Heart right ventricle (tissue), 16 donors: ENCODE results near the gene ANXA2. TPM values are rescaled to one million over a fixed set of nuclear protein-coding genes. Genes with fewer than 3 reads are reported as not detected.

Experiments
- ATAC-seq, 8 donors: fragments of 200-7000 bp; cut with Tn5 transposase; one replicate each; pipeline ENCODE4 v1.9.1; 2020; ENCODE audit warnings: mild to moderate bottlenecking in 8 of 8, moderate library complexity in 8 of 8, moderate number of reproducible peaks in 1 of 8
- DNase-seq, 2 donors: peaks; one replicate each; pipeline ENCODE4 v3.0.0-alpha.2; 2020
- H3K27ac ChIP-seq, 10 donors: fragments of 200-600 bp; sonication (generic) in 2 of 10; one replicate each; pipeline versions ENCODE4 v1.5.0 to v1.8.0; 2020 to 2022; ENCODE audit warnings: mild to moderate bottlenecking in 3 of 10
- H3K27me3 ChIP-seq, 7 donors: fragments of 200-600 bp; one replicate each; pipeline ENCODE4 v1.8.0; 2021 to 2022; ENCODE audit warnings: mild to moderate bottlenecking in 2 of 7
- H3K36me3 ChIP-seq, 9 donors: fragments of 200-600 bp; sonication (generic) in 1 of 9; one replicate each; pipeline versions ENCODE4 v1.5.0 to v1.8.0; 2020 to 2022; ENCODE audit warnings: mild to moderate bottlenecking in 2 of 9
- H3K4me1 ChIP-seq, 9 donors: fragments of 200-600 bp; sonication (generic) in 1 of 9; one replicate each; pipeline versions ENCODE4 v1.5.0 to v1.8.0; 2020 to 2022; ENCODE audit warnings: mild to moderate bottlenecking in 4 of 9
- H3K4me3 ChIP-seq, 10 donors: fragments of 200-600 bp; sonication (generic) in 2 of 10; one replicate each; pipeline versions ENCODE4 v1.5.0 to v1.8.0; 2020 to 2022; ENCODE audit warnings: mild to moderate bottlenecking in 7 of 10, moderate library complexity in 2 of 10
- H3K9me3 ChIP-seq, 11 donors: fragments of 200-600 bp in 10 of 11; sonication (generic) in 2 of 11; one replicate each; pipeline versions ENCODE4 v1.5.0 to v1.8.0; 2013 to 2022; ENCODE audit warnings: mild to moderate bottlenecking in 2 of 11, control low read depth in 1 of 11, moderate library complexity in 1 of 11
- WGBS, 2 donors: extraction: QIAGEN DNeasy Blood & Tissue Kit; methylation state at CpG; one replicate each; pipeline ENCODE4 v1.1.7; 2013; ENCODE audit warnings: inconsistent platforms in 1 of 2; 5-methylcytosine and 5-hydroxymethylcytosine counted together
- intact Hi-C, 10 donors: fragments of 100-400 bp; cut with DNase I; formaldehyde crosslinking; loops; one replicate each; pipeline versions ENCODE4 v1.11.1 to v1.14.2; 2022
- polyA plus RNA-seq, 2 donors: library from polyadenylated mRNA; stranded (reverse); fragments of 200-250 nt; gene quantifications; one replicate each; pipeline ENCODE4 v1.2.3, GENCODE V29; 2013
- total RNA-seq, 10 donors: library from RNA; stranded (reverse); fragmentation: NEBNext Ultra II Directional in 3 of 10; extraction: Animal tissue kit (Norgen Biotek cat#: 25700) in 3 of 10; gene quantifications; one replicate each; pipeline versions ENCODE4 v1.2.1 to v1.2.4, GENCODE V29; 2021 to 2023
- TF ChIP-seq, protein P1 (sequence below), 9 donors: fragments of 200-600 bp; sonication (generic) in 2 of 9; IDR thresholded peaks; one replicate each; pipeline versions ENCODE4 v1.5.0 to v1.8.0; 2021 to 2022; ENCODE audit warnings: antibody characterized with exemption in 9 of 9, mild to moderate bottlenecking in 5 of 9, moderate library complexity in 1 of 9
- donor health status: Arrhythmogenic right ventricular cardiomyopathy.
- donor health status: ischemic (EF 13 %, LVEDD 7.1; RV severe dilation, severe dysfunction).
- donor health status: healthy with polysubstance abuse.
- donor health status: DM: no; HTN: yes; CAD: no.
- donor health status: DM: no; HTN: no; CAD: no.
- donor health status: ischemic (EF 25% LVEDD 6.9; RV normal size, moderate dysfunction).
- donor health status: ischemic (EF 25% LVEDD 5.7; RV mildly dilated, moderate dysfunction).
- donor health status: healthy.
- donor health status: DM: yes; HTN: yes; CAD: no.
- donor health status: Ischemic cardiomyopathy.
- donor health status: ischemic (EF 35%, LVEDD 5.7; RV mildly dilated, moderate dysfunction).
- donor health status: nonischemic (EF 11% LVEDD 7.7; RV severe dilation, severe dysfunction).
- donor health status: DM: yes; HTN: yes; CAD: no.
- donor health status: PGD.
- donor health status: ischemic (EF 29% LVEDD 5.4; RV normal size, mild dysfunction).
- donor health status: nonischemic (EF 23%, LVEDD 6.1; RV moderate dilation, normal function).

The ANXA2 gene
- total and polyA plus RNA-seq, 12 donors = 98.7 to 539 (median 145) TPM

DNA sequence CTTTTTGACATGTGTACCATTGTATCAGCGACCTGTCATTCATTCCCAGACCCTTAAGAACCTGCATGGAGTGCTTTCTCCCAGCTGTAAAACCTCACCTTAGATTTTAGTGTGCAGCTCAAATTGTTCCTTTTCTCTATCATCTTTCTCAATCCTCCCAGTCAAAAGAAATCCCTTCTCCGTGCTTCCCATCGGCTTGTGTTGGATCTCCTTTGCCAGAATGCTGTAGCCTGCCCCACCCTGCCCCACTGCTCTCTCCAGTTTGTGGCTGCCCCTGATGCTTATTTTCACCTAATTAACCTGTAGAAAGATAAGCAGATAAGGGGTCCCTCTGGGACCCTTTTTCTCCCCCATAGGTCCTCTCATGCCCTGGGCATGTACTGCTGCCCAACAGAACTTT, 51.1 kb downstream of the ANXA2 start:
- Histone ChIP-seq H3K36me3 (peaks cover 5 to 69% (median 53%) of the 10 kb centered on the region in 9 donors), H3K4me1 (peaks cover 0 to 9% (median 0%) of the 10 kb centered on the region in 9 donors), H3K9me3 (no peaks in the 10 kb centered on the region), H3K4me3 (no peak overlapping the region), H3K27me3 (no peaks in the 10 kb centered on the region), H3K27ac (no peak overlapping the region)
- intact Hi-C loops = no loop called here
- WGBS, 2 donors = 95 to 98% methylated on average over 3 of the region's 3 CpGs
- TF ChIP-seq, protein P1, sequence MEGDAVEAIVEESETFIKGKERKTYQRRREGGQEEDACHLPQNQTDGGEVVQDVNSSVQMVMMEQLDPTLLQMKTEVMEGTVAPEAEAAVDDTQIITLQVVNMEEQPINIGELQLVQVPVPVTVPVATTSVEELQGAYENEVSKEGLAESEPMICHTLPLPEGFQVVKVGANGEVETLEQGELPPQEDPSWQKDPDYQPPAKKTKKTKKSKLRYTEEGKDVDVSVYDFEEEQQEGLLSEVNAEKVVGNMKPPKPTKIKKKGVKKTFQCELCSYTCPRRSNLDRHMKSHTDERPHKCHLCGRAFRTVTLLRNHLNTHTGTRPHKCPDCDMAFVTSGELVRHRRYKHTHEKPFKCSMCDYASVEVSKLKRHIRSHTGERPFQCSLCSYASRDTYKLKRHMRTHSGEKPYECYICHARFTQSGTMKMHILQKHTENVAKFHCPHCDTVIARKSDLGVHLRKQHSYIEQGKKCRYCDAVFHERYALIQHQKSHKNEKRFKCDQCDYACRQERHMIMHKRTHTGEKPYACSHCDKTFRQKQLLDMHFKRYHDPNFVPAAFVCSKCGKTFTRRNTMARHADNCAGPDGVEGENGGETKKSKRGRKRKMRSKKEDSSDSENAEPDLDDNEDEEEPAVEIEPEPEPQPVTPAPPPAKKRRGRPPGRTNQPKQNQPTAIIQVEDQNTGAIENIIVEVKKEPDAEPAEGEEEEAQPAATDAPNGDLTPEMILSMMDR (IDR thresholded peaks at IDR 0.05) = no peak
- peak in 1 of 8 donors; percentile 8 for ATAC-seq
- DNase-seq = no peak

DNA sequence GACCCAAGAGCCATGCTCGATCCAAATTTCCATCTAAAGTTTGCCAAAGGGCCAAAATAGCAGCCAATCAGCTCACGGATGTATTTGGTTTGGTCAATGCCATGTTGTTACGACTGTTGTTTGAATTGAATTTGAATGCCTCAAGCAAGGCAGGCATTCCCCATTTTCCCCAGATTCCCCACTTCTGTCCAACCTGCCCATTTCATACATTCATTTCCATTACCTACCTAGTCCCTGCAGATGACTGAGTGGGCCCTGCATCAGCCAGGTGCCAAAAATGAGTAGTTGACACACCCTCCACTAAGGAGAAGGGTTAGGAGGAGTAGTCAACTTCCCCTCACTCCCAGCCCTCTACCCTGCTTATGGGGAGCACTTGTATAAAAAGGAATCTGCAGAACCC, 51.7 kb downstream of the ANXA2 start:
- peak in 1 of 8 donors; percentile 5 for ATAC-seq
- WGBS, 2 donors = 81 to 83% methylated on average over 3 of the region's 3 CpGs
- no peak overlapping the region for H3K27ac ChIP-seq

DNA sequence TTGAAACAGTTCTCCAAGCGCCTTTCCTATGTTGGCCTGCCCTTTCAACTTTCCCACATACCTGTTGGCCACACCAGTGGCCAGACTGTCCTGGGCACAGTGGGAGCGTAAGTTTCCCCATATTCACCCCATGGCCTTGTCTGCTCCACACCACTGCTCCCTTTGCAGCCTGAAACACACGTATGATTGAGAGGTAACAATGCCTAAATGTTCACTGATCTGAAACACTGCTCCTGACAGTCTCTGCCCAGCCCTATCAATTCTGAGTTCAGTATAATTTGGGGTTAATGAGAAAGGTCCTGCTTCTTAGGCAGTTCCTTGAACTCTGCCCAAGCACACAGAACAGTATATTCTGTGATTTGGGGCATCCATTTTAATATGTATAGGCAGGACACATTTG, 52.2 kb downstream of the ANXA2 start:
- WGBS, 2 donors = 95% methylated on average over 3 of the region's 3 CpGs
- H3K4me1 ChIP-seq = peaks cover 0 to 9% (median 0%) of the 10 kb centered on the region in 9 donors
- intact Hi-C loops = no loop called here
- H3K9me3 ChIP-seq = no peaks in the 10 kb centered on the region
- ATAC-seq (no peak), DNase-seq (no peak)
- peaks cover 5 to 58% (median 42%) of the 10 kb centered on the region in 9 donors for H3K36me3 ChIP-seq
- no peak overlapping the region for H3K4me3 ChIP-seq
- TF ChIP-seq, protein P1 (IDR thresholded peaks at IDR 0.05) = no peak
- no peak overlapping the region for H3K27ac ChIP-seq
- H3K27me3 ChIP-seq = no peaks in the 10 kb centered on the region

More for the DNA sequence above, 51.7 kb downstream of the ANXA2 start:
- H3K4me1 ChIP-seq = peaks cover 0 to 9% (median 0%) of the 10 kb centered on the region in 9 donors
- no peak for DNase-seq
- no peaks in the 10 kb centered on the region for H3K9me3 ChIP-seq
- TF ChIP-seq, protein P1 (IDR thresholded peaks at IDR 0.05) = no peak
- peaks cover 5 to 63% (median 47%) of the 10 kb centered on the region in 9 donors for H3K36me3 ChIP-seq
- no peaks in the 10 kb centered on the region for H3K27me3 ChIP-seq
- no peak overlapping the region for H3K4me3 ChIP-seq
- intact Hi-C loops = no loop called here

DNA sequence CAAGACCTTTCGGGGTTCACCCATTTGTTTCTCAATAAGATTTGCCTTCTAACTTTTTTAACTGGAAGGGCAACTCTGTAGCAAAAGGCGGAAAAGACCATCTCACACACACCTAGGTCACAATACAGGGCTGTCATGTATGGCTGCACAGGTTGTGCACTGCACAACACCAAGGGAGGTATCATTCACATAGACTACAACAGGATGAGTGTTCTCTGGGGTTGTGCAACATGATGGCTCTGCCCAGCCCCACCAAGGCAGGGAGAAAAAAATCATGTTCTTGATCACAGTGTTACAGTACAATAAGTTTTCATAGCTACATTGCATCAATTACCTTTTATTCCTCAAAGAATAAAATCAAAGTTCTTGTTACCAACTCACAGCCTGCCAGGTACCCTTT, 52.8 kb downstream of the ANXA2 start:
- peak in 1 of 8 donors; percentile 38 for ATAC-seq
- Histone ChIP-seq H3K27me3 (no peaks in the 10 kb centered on the region), H3K4me1 (peaks cover 0 to 9% (median 0%) of the 10 kb centered on the region in 9 donors), H3K9me3 (no peaks in the 10 kb centered on the region), H3K27ac (no peak overlapping the region), H3K36me3 (peaks cover 5 to 52% (median 36%) of the 10 kb centered on the region in 9 donors), H3K4me3 (no peak overlapping the region)
- 95 to 97% methylated on average over 2 of the region's 2 CpGs for WGBS, 2 donors
- intact Hi-C loops = no loop called here
- TF ChIP-seq, protein P1 (IDR thresholded peaks at IDR 0.05) = no peak
- no peak for DNase-seq
